IMR-90 (cell line): ENCODE results near the gene PAX8. TPM values are rescaled to one million over a fixed set of nuclear protein-coding genes. Genes with fewer than 3 reads are reported as not detected.
"Not testable (repeated sequence)": the region's sequence is repeated elsewhere in the genome, so short reads cannot be mapped to it uniquely, and the experiment has no call there.

Experiments
- ATAC-seq: fragments of 200-7000 bp; cut with Tn5 transposase; 2 replicates; pipeline ENCODE4 v1.9.1; 2020; ENCODE audit warnings: low read depth, mild to moderate bottlenecking, moderate library complexity
- BruUV-seq: library from RNA; stranded (reverse); fragments of 400-500 nt; replicated peaks from 2 replicates; lab custom pipeline; 2021; lab: Mats Ljungman, UMichigan
- CTCF ChIA-PET: fragments of 300-600 bp; formaldehyde crosslinking; extraction: SDS; loops from one replicate; lab custom pipeline; 2021; ENCODE audit warnings: antibody characterized with exemption; lab: Yijun Ruan, JAX
- POLR2A ChIA-PET: fragments of 300-600 bp; sonication (Branson Sonifier 250); formaldehyde crosslinking; loops from one replicate; lab custom pipeline; 2022; ENCODE audit warnings: antibody characterized with exemption; ENCODE audit not compliant: unreplicated experiment; lab: Charles Lee
- DNase-seq: peaks from one replicate; pipeline ENCODE4 v3.0.0; 2013
- H2AFZ ChIP-seq: replicated peaks from 2 replicates; pipeline ENCODE3; 2013; ENCODE audit warnings: low read length, mild to moderate bottlenecking; ENCODE audit not compliant: poor library complexity
- H2AK5ac ChIP-seq: 2 replicates; pipeline ENCODE4 v1.6.1; 2013; ENCODE audit warnings: low read depth, low read length, inconsistent platforms
- H2AK9ac ChIP-seq: replicated peaks from 2 replicates; pipeline ENCODE3; 2013; ENCODE audit warnings: mild to moderate bottlenecking, low read depth, low read length, moderate library complexity; ENCODE audit not compliant: poor library complexity
- H2BK120ac ChIP-seq: 2 replicates; pipeline ENCODE4 v1.6.1; 2013; ENCODE audit warnings: low read depth, low read length, inconsistent platforms
- H2BK15ac ChIP-seq: 3 replicates; pipeline ENCODE4 v1.6.1; 2013; ENCODE audit warnings: low read depth, low read length, inconsistent platforms
- H2BK20ac ChIP-seq: 2 replicates; pipeline ENCODE4 v1.6.1; 2013; ENCODE audit warnings: low read depth, mild to moderate bottlenecking, inconsistent platforms, low read length, moderate library complexity
- H2BK5ac ChIP-seq: 2 replicates; pipeline ENCODE4 v1.6.1; 2013; ENCODE audit warnings: mild to moderate bottlenecking, low read depth, low read length, inconsistent platforms; ENCODE audit not compliant: poor library complexity, severe bottlenecking
- H3K14ac ChIP-seq: replicated peaks from 2 replicates; pipeline ENCODE4 v1.6.1; 2013; ENCODE audit warnings: low read depth, low read length, inconsistent platforms
- H3K18ac ChIP-seq: 2 replicates; pipeline ENCODE4 v1.6.1; 2013; ENCODE audit warnings: low read depth, low read length, control low read depth
- H3K23ac ChIP-seq: 2 replicates; pipeline ENCODE4 v1.6.1; 2013; ENCODE audit warnings: low read depth, low read length, inconsistent platforms
- H3K27ac ChIP-seq: 2 replicates; pipeline ENCODE4 v1.5.1; 2013; ENCODE audit warnings: mild to moderate bottlenecking, control low read depth, low read length; ENCODE audit not compliant: insufficient read depth
- H3K27me3 ChIP-seq: 2 replicates; pipeline ENCODE4 v1.6.1; 2013; ENCODE audit warnings: low read length; ENCODE audit not compliant: control insufficient read depth, insufficient read depth
- H3K36me3 ChIP-seq: 2 replicates; pipeline ENCODE4 v1.6.1; 2013; ENCODE audit warnings: low read length, mixed read lengths; ENCODE audit not compliant: control insufficient read depth, insufficient read depth
- H3K4ac ChIP-seq: 2 replicates; pipeline ENCODE4 v1.6.1; 2013; ENCODE audit warnings: low read depth, low read length, inconsistent platforms
- H3K4me1 ChIP-seq: 2 replicates; pipeline ENCODE4 v1.6.1; 2013; ENCODE audit warnings: low read length, mixed read lengths; ENCODE audit not compliant: control insufficient read depth, insufficient read depth
- H3K4me2 ChIP-seq: 2 replicates; pipeline ENCODE4 v1.6.1; 2013; ENCODE audit warnings: low read depth, mild to moderate bottlenecking, control low read depth, low read length, moderate library complexity
- H3K4me3 ChIP-seq: 2 replicates; pipeline ENCODE4 v1.5.1; 2013; ENCODE audit warnings: low read depth, mild to moderate bottlenecking, control low read depth, low read length, moderate library complexity; ENCODE audit not compliant: insufficient read depth
- H3K56ac ChIP-seq: 2 replicates; pipeline ENCODE4 v1.6.1; 2013; ENCODE audit warnings: low read length, inconsistent platforms; ENCODE audit not compliant: insufficient read depth; ENCODE audit errors: extremely low read depth
- H3K79me1 ChIP-seq, 2 experiments: 2 replicates each; pipeline ENCODE4 v1.6.1; 2013; ENCODE audit warnings: low read length in 2 of 2, inconsistent platforms in 1 of 2, low read depth in 1 of 2
- H3K9ac ChIP-seq: 2 replicates; pipeline ENCODE4 v1.6.1; 2013; ENCODE audit warnings: low read depth, low read length, control low read depth
- H3K9me1 ChIP-seq: 2 replicates; pipeline ENCODE4 v1.6.1; 2013; ENCODE audit warnings: low read length, inconsistent platforms; ENCODE audit not compliant: insufficient read depth
- H3K9me3 ChIP-seq: 2 replicates; pipeline ENCODE4 v1.6.1; 2013; ENCODE audit warnings: low read length; ENCODE audit not compliant: control insufficient read depth, insufficient read depth
- H4K20me1 ChIP-seq: 2 replicates; pipeline ENCODE4 v1.6.1; 2013; ENCODE audit warnings: low read length, inconsistent platforms; ENCODE audit not compliant: insufficient read depth
- H4K5ac ChIP-seq: 2 replicates; pipeline ENCODE4 v1.6.1; 2013; ENCODE audit warnings: mild to moderate bottlenecking, low read depth, low read length, control low read depth
- H4K8ac ChIP-seq, 2 experiments: 2 replicates each; pipeline ENCODE4 v1.6.1; 2013; ENCODE audit warnings: low read depth in 2 of 2, low read length in 2 of 2, control low read depth in 1 of 2, inconsistent platforms in 1 of 2
- H4K91ac ChIP-seq: 2 replicates; pipeline ENCODE4 v1.6.1; 2013; ENCODE audit warnings: low read depth, low read length, inconsistent platforms; ENCODE audit not compliant: insufficient read depth
- POLR2A ChIP-seq: IDR thresholded peaks from 2 replicates; pipeline ENCODE4 v1.6.1; 2012; ENCODE audit warnings: mild to moderate bottlenecking, low read depth, low read length
- RCOR1 ChIP-seq: IDR thresholded peaks from 2 replicates; pipeline ENCODE4 v1.6.1; 2012; ENCODE audit warnings: mild to moderate bottlenecking, low read length, improper control_type of control experiment; ENCODE audit not compliant: insufficient replicate concordance
- WGBS, 2 experiments: methylation state at CpG; one replicate each; pipeline versions ENCODE4 v1.1.5 to v1.1.7; 2013; ENCODE audit warnings: missing lambda C conversion rate in 2 of 2; ENCODE audit not compliant: insufficient read length in 1 of 2; ENCODE audit errors: extremely low coverage in 2 of 2; 5-methylcytosine and 5-hydroxymethylcytosine counted together
- dilution Hi-C: fragments of 300-500 bp; cut with HindIII; formaldehyde crosslinking; loops from one replicate; pipeline ENCODE4 v1.14.3; 2018; ENCODE audit warnings: low sequenced_read_pairs; ENCODE audit not compliant: unreplicated experiment
- in situ Hi-C: fragments of 300-500 bp; cut with MboI; formaldehyde crosslinking; loops from 3 replicates; pipeline ENCODE4 v1.14.3; 2019; ENCODE audit warnings: low sequenced_read_pairs, inconsistent platforms, mixed read lengths
- intact Hi-C: fragments of 100-400 bp; cut with micrococcal nuclease; formaldehyde crosslinking; loops from 2 replicates; pipeline ENCODE4 v1.10.0; 2022
- polyA plus RNA-seq, 3 experiments: library from polyadenylated mRNA; depleted of rRNA; stranded (reverse); fragments of >200 nt; gene quantifications; 2 replicates each; pipeline ENCODE4 v1.2.3, GENCODE V29; 2012; ENCODE audit warnings: low replicate concordance in 1 of 3
- total RNA-seq: library from RNA; depleted of rRNA; stranded (reverse); fragments of >200 nt; gene quantifications from 2 replicates; pipeline ENCODE4 v1.2.3, GENCODE V29; 2012

PAX8 gene
- total and polyA plus RNA-seq, 2 of the 4 experiments (the other 2 are of a cell fraction): 0.18 to 1.5 TPM

GRCh38 chr2:113309655-113310387, 31.1 kb upstream of the PAX8 start:
- no peak overlapping the region for H2BK120ac ChIP-seq
- peak; percentile 20 for DNase-seq

GRCh38 chr2:113308784-113309183, 30.1 kb upstream of the PAX8 start:
- H2AFZ ChIP-seq, H2BK15ac ChIP-seq, H2AK9ac ChIP-seq, H3K9ac ChIP-seq, H3K9me3 ChIP-seq, DNase-seq, H3K4me2 ChIP-seq, H4K91ac ChIP-seq, H4K8ac ChIP-seq, H3K23ac ChIP-seq, H3K4me1 ChIP-seq, H4K20me1 ChIP-seq, dilution Hi-C loops, intact Hi-C loops, H2BK5ac ChIP-seq, H2BK120ac ChIP-seq, CTCF ChIA-PET, H3K27ac ChIP-seq, H3K9me1 ChIP-seq, H2AK5ac ChIP-seq, H3K18ac ChIP-seq, ATAC-seq, H2BK20ac ChIP-seq, H3K36me3 ChIP-seq, BruUV-seq, H3K56ac ChIP-seq, H3K79me1 ChIP-seq, H3K4ac ChIP-seq, POLR2A ChIA-PET, H3K14ac ChIP-seq, H3K4me3 ChIP-seq, in situ Hi-C loops, H4K5ac ChIP-seq: not testable (repeated sequence)
- peaks cover 33% of the 10 kb centered on the region for H3K27me3 ChIP-seq

More at GRCh38 chr2:113309655-113310387, 31.1 kb upstream of the PAX8 start:
- Histone ChIP-seq H4K5ac (no peak overlapping the region), H3K14ac (no peak overlapping the region), H2BK5ac (no peak overlapping the region), H3K27ac (no peak overlapping the region), H2AK9ac (no peak overlapping the region), H3K4me3 (no peak overlapping the region), H3K23ac (no peak overlapping the region), H4K20me1 (no peaks in the 10 kb centered on the region), H3K27me3 (peaks cover 32% of the 10 kb centered on the region), H3K79me1 (no peaks in the 10 kb centered on the region), H4K8ac (no peak overlapping the region), H2BK20ac (no peak overlapping the region), H4K91ac (no peak overlapping the region), H3K4ac (no peak overlapping the region), H2BK15ac (no peak overlapping the region), H3K4me1 (no peaks in the 10 kb centered on the region), H3K18ac (no peak overlapping the region), H3K9me1 (no peaks in the 10 kb centered on the region), H3K9me3 (no peaks in the 10 kb centered on the region), H2AK5ac (no peak overlapping the region), H3K56ac (no peak overlapping the region), H2AFZ (no peak overlapping the region), H3K9ac (no peak overlapping the region), H3K4me2 (no peak overlapping the region), H3K36me3 (no peaks in the 10 kb centered on the region)
- no peak for ATAC-seq
- in situ Hi-C loops: no loop called here
- WGBS, 2 experiments: no CpG with 5 or more reads among the region's 6 CpGs
- TF ChIP-seq RCOR1 (no peak), POLR2A (no peak)
- BruUV-seq: no TSS peak
- dilution Hi-C loops: no loop called here
- intact Hi-C loops: no loop called here
- POLR2A ChIA-PET: no interaction called here
- CTCF ChIA-PET: no interaction called here
